ENCODE results near the gene KLHL6. TPM values are rescaled to one million over a fixed set of nuclear protein-coding genes. Genes with fewer than 3 reads are reported as not detected.

Gene KLHL6
- total and polyA plus RNA-seq, 2 of the 13 experiments (the other 11 are each of a cell fraction or from before 2014, with no cell fraction given), result not detected

- in situ Hi-C loops (cut with HindIII; ENCODE audit: extremely low pct_ligation_motif_present, low pct_unique_long_range_greater_than_20kb) (no loop called here), intact Hi-C loops (cut with micrococcal nuclease; ENCODE audit: unreplicated experiment) (no loop called here)
- H3K9me3 ChIP-seq (ENCODE audit: low read length), result no peaks in the 10 kb centered on the region
- TF ChIP-seq CHD2 (IDR thresholded peaks at IDR 0.05; ENCODE audit: low read depth, low read length) (peak; percentile 74), LRRFIP1 (CRISPR knock-in tag; conservative IDR thresholded peaks at IDR 0.05) (no peak)
- H2AFZ ChIP-seq (ENCODE audit: low read length), result no peak overlapping the region
- POLR2A ChIA-PET, result no interaction called here
- H3K4me2 ChIP-seq (ENCODE audit: low read depth, low read length), result no peak overlapping the region
- no peak for FAIRE-seq
- no peak overlapping the region for H3K9ac ChIP-seq (ENCODE audit: insufficient read depth, low read depth, low read length)
- H3K79me2 ChIP-seq (ENCODE audit: insufficient read depth, low read length), result no peaks in the 10 kb centered on the region
- no peaks in the 10 kb centered on the region for H3K36me3 ChIP-seq (replicated peaks in 1 of 2; ENCODE audit: control insufficient read depth in 1 of 2, insufficient read depth in 2 of 2, low read length in 2 of 2)
- WGBS (ENCODE audit: low lambda C conversion rate), result 19% methylated on average over 4 of the region's 6 CpGs
- ATAC-seq, result no peak
- no peak overlapping the region for H3K4me3 ChIP-seq (replicated peaks in 1 of 3; ENCODE audit: insufficient read depth in 1 of 3, low read depth in 2 of 3, low read length in 3 of 3)
- no peak for DNase-seq (ENCODE audit: low spot score)
- no peaks in the 10 kb centered on the region for H3K27me3 ChIP-seq (ENCODE audit: control insufficient read depth in 1 of 2, insufficient read depth in 2 of 2, low read length in 2 of 2)
- H4K20me1 ChIP-seq (ENCODE audit: insufficient read depth, low read length), result no peaks in the 10 kb centered on the region
- BruUV-seq (replicated peaks), result no TSS peak
- H3K4me1 ChIP-seq (ENCODE audit: insufficient read depth, low read length), result peaks cover 14% of the 10 kb centered on the region
- no peak overlapping the region for H3K27ac ChIP-seq (ENCODE audit: extremely low read length, insufficient read depth, low read length)
- CTCF ChIA-PET (ENCODE audit: low intra/inter-chr PET ratio, low total read pairs), result no interaction called here
Measured at GRCh38 chr3:183472155-183472554, 83.4 kb downstream of the KLHL6 start.

DNA sequence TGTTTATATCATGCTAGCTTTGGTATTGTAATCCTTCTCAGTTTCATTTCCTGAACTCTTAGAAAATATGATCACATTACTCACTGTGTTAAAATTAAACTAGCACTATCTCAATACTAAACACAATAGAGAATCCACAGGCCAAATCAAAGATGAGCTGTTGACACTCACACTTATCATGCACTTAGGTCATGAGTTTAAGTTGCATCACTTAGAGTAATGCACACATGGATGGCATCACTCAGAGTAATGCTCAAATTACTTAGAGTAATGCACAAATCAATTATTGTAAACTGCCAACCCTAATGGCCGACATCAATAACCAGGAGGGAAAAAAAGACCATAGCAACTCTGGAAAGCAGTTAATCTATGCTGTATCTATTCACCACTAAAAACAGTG lies 87.1 kb downstream of the KLHL6 start:
- H3K9ac ChIP-seq (ENCODE audit: insufficient read depth, low read depth, low read length), result no peak overlapping the region
- DNase-seq (ENCODE audit: low spot score), result no peak
- ChIA-PET POLR2A (no interaction called here), CTCF (ENCODE audit: low intra/inter-chr PET ratio, low total read pairs) (interaction anchor here (2.9 kb wide), 1 partner anchor 299 kb away, joined by 25 read pairs; no protein-coding TSS in a partner anchor)
- H3K79me2 ChIP-seq (ENCODE audit: insufficient read depth, low read length), result no peaks in the 10 kb centered on the region
- in situ Hi-C loops (cut with HindIII; ENCODE audit: extremely low pct_ligation_motif_present, low pct_unique_long_range_greater_than_20kb) (no loop called here), intact Hi-C loops (cut with micrococcal nuclease; ENCODE audit: unreplicated experiment) (loop anchor here (5.0 kb wide), 1 partner anchor 414 kb away; the partner anchor contains the start of gene PARL)
- no peaks in the 10 kb centered on the region for H3K36me3 ChIP-seq (replicated peaks in 1 of 2; ENCODE audit: control insufficient read depth in 1 of 2, insufficient read depth in 2 of 2, low read length in 2 of 2)
- TF ChIP-seq SYNCRIP (IDR thresholded peaks at IDR 0.05; ENCODE audit: insufficient read depth, low read depth, low read length) (no peak), CEBPB (IDR thresholded peaks at IDR 0.05; ENCODE audit: borderline replicate concordance, low read depth, low read length) (peak; percentile 61; the same call in 1 of the 2 replicates), FOXA3 (CRISPR knock-in tag; IDR thresholded peaks at IDR 0.05) (peak; percentile 17; the same call in 1 of the 2 replicates), ATF4 (CRISPR knock-in tag; IDR thresholded peaks at IDR 0.05) (peak in 1 of 2 experiments; percentile 56; a peak in 1 of 4 replicates), ZBTB39 (CRISPR knock-in tag; IDR thresholded peaks at IDR 0.05) (peak; percentile 91; the same call in 1 of the 2 replicates), TP53 (CRISPR knock-in tag; conservative IDR thresholded peaks at IDR 0.05) (no peak)
- H3K4me3 ChIP-seq (replicated peaks in 1 of 3; ENCODE audit: insufficient read depth in 1 of 3, low read depth in 2 of 3, low read length in 3 of 3), result no peak overlapping the region
- H3K27ac ChIP-seq (ENCODE audit: extremely low read length, insufficient read depth, low read length), result no peak overlapping the region
- BruUV-seq (replicated peaks), result no TSS peak
- H3K27me3 ChIP-seq (ENCODE audit: control insufficient read depth in 1 of 2, insufficient read depth in 2 of 2, low read length in 2 of 2), result no peaks in the 10 kb centered on the region
- no peak overlapping the region for H2AFZ ChIP-seq (ENCODE audit: low read length)
- no peak for ATAC-seq
- H3K4me2 ChIP-seq (ENCODE audit: low read depth, low read length), result peak overlapping the region; percentile 27; the same call in 1 of the 2 replicates
- no peaks in the 10 kb centered on the region for H4K20me1 ChIP-seq (ENCODE audit: insufficient read depth, low read length)
- peaks cover 27% of the 10 kb centered on the region for H3K4me1 ChIP-seq (ENCODE audit: insufficient read depth, low read length)
- WGBS (ENCODE audit: low lambda C conversion rate), result 0% methylated on average over 1 of the region's 1 CpG
- FAIRE-seq, result no peak
- no peaks in the 10 kb centered on the region for H3K9me3 ChIP-seq (ENCODE audit: low read length)

Data from HepG2 (cell line).